Mucosa of stomach (tissue), 1 donor: ENCODE results near the gene PTPRM.

Experiments used
- H3K27me3 ChIP-seq: one replicate; pipeline ENCODE4 v1.7.0; 2013; ENCODE audit warnings: mild to moderate bottlenecking, low read length; ENCODE audit not compliant: control insufficient read depth, insufficient read depth
- H3K36me3 ChIP-seq: one replicate; pipeline ENCODE4 v1.7.0; 2013; ENCODE audit warnings: low read length; ENCODE audit not compliant: control insufficient read depth, insufficient read depth
- H3K4me1 ChIP-seq: one replicate; pipeline ENCODE4 v1.7.0; 2013; ENCODE audit warnings: mild to moderate bottlenecking, low read length; ENCODE audit not compliant: control insufficient read depth, insufficient read depth
- H3K4me3 ChIP-seq: one replicate; pipeline ENCODE4 v1.7.0; 2013; ENCODE audit warnings: low read length
- H3K9ac ChIP-seq: one replicate; pipeline ENCODE4 v1.7.0; 2013; ENCODE audit warnings: mild to moderate bottlenecking, low read length, moderate library complexity
- H3K9me3 ChIP-seq: one replicate; pipeline ENCODE4 v1.7.0; 2013; ENCODE audit warnings: mild to moderate bottlenecking, low read length, moderate library complexity; ENCODE audit not compliant: control insufficient read depth
- donor health status: Pancreatic carcinoma.

The PTPRM gene

DNA sequence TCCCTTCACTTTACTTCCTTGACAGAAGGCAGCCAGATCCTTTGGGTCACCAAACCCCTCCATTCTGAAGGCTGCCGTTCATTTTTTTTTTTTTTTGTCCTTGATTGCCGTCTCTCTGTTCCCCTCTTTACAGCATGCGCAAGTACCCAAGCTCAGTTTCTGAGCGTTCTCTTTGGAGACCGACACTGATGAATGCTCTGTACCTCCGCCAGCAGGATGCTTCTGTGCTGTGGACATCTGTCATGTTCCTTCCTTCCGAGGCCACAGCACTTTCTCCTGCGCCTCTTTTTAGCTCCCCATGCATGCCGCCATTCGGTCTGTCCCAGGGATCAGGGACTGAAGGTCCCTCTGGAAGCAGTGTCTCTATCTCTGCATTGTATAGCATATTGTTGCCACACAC lies 763.5 kb downstream of the PTPRM start:
- Histone ChIP-seq H3K36me3 (no peaks in the 10 kb centered on the region), H3K4me3 (no peak overlapping the region), H3K9ac (no peak overlapping the region), H3K4me1 (peaks cover 5% of the 10 kb centered on the region), H3K9me3 (no peaks in the 10 kb centered on the region), H3K27me3 (no peaks in the 10 kb centered on the region)

DNA sequence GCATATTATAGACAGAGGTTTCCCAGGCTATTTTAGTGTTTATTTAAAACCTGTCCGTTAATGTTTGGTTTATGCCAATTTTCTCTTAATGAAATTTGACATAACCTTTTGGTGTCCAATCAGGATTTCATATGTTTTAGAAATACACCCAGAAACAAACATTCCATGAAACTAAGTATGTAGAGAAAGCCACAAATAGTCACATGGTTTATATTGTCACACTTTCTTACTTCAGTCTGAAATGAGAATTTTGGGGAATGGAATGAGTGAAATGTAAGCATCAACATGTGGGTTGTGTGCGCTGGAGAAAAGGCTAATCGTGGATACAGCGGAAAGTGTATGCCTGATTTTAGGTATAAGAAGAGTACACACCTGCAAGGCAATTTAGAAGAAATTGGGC lies 765.2 kb downstream of the PTPRM start:
- no peak overlapping the region for H3K4me3 ChIP-seq
- H3K4me1 ChIP-seq, result peaks cover 6% of the 10 kb centered on the region
- no peaks in the 10 kb centered on the region for H3K36me3 ChIP-seq
- H3K9me3 ChIP-seq, result no peaks in the 10 kb centered on the region
- H3K27me3 ChIP-seq, result no peaks in the 10 kb centered on the region
- H3K9ac ChIP-seq, result no peak overlapping the region

DNA sequence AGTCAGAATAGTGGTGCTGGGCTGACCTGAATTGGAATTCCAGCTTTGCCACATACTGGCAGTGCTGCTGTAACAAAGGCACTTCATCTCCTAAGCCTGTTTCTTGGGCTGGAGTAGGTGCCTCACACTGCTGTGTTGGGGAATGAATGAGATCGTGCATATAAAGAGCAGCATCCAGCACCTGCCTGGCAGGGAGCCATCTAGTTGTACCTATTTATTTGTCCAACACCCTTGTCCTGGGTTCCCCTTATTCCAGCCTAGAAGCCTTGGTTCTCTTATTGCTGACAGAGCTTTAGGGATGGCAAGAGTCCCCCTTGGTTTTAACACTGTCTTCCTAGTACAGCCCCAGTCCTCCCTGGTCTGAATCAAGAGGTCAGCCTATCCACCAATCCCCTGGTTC lies 766.8 kb downstream of the PTPRM start:
- Histone ChIP-seq H3K9me3 (no peaks in the 10 kb centered on the region), H3K36me3 (no peaks in the 10 kb centered on the region), H3K4me3 (no peak overlapping the region), H3K4me1 (peaks cover 11% of the 10 kb centered on the region), H3K9ac (no peak overlapping the region), H3K27me3 (no peaks in the 10 kb centered on the region)

DNA sequence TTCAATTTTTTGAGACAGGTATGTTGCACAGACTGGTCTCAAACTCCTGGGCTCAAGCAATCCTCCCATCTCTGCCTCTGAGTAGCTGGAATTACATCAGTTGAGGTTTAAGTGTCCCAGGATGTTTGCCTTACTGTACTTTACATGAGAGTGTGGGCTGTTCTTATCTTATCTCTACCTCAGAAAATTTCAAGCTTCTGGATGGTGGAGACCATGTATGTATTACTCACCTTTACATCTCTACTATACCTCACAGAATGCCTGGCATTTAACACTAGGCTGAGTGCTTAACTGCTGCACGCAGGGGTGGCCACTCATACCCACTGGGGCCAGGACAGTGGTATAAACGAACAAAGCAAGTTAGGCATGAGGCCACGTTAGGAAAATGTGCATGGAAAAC lies 770.1 kb downstream of the PTPRM start:
- H3K9me3 ChIP-seq, result no peaks in the 10 kb centered on the region
- no peak overlapping the region for H3K4me3 ChIP-seq
- no peak overlapping the region for H3K9ac ChIP-seq
- H3K4me1 ChIP-seq, result peaks cover 21% of the 10 kb centered on the region
- no peaks in the 10 kb centered on the region for H3K36me3 ChIP-seq
- H3K27me3 ChIP-seq, result no peaks in the 10 kb centered on the region

DNA sequence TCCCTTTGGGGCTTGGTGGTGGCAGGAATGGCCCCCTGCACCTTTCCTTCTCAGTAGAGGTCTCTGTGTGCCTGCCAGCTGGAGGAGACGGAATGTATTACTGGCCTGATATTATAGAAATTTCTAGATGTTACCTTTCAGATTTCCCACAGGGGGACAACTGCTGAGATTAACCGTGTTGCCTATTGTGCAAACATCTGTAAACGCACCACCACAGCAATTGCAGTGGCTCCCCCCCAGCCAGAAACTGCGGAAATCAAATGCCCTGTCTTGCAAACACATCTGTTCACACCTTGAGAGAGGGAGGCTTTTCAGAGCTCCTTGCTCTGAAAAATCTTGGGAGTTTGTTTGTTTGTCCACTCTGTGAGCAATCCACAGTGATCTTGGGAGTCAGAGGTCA lies 772.1 kb downstream of the PTPRM start:
- Histone ChIP-seq H3K27me3 (no peaks in the 10 kb centered on the region), H3K9me3 (no peaks in the 10 kb centered on the region), H3K36me3 (no peaks in the 10 kb centered on the region), H3K4me3 (no peak overlapping the region), H3K9ac (no peak overlapping the region), H3K4me1 (peaks cover 39% of the 10 kb centered on the region)

DNA sequence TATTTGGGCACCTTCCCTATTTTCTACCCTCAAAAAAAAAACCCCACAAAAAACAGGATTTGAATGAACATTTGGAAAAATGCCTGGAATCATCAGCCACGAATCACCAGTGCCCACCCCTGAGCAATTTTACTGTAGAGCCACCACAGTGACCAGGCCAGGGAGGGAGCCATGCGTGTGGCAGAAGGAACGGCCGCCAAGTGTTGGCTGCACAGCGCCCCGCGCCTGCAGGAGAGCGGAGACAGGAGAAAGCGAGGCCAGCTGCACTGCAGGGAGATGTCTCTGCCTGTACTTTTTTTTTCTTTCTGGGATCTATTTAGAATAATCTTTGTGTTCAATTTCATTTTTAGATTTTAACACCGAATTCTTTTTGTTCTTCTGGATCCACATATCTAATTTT lies 772.8 kb downstream of the PTPRM start:
- Histone ChIP-seq H3K27me3 (no peaks in the 10 kb centered on the region), H3K36me3 (no peaks in the 10 kb centered on the region), H3K9ac (no peak overlapping the region), H3K4me1 (peaks cover 39% of the 10 kb centered on the region), H3K9me3 (no peaks in the 10 kb centered on the region), H3K4me3 (no peak overlapping the region)

DNA sequence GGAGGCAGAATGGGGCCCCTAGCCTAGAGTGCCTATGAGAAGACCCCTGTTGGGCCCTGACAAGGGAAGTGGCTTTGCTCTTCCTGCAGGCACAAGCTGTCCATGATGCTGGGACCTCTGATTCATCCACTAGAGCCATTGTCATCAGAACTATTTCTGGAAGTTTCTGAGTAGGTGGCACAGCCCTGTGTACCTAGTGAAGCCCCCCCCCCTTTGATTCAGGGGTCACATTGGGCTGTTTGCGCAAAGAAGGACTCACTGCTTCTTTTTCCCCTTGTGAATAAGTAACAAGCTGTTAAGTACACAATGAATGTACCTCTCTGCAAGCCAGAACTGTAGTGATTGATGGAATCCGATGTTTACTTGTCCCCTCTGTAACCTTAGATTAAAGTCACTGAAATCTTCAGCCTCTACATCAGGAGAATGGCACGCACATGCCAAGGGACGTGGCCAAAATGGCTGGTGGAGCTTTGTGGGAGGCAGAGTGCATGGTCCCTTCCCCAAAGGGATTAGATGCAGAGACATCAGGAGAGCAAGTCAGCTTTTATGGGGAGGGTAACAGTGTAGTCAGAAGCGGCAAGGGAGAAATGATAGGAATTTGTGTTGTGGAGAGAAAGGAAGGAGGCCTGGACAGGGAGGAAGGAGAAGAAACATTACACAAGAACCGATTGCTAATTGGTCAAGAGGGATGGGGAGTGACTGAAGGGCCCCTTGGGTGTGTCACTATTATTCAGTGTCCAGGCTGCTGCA lies 774.5 kb downstream of the PTPRM start:
- Histone ChIP-seq H3K4me1 (peaks cover 39% of the 10 kb centered on the region), H3K27me3 (no peaks in the 10 kb centered on the region), H3K4me3 (no peak overlapping the region), H3K9me3 (no peaks in the 10 kb centered on the region), H3K9ac (no peak overlapping the region), H3K36me3 (no peaks in the 10 kb centered on the region)

DNA sequence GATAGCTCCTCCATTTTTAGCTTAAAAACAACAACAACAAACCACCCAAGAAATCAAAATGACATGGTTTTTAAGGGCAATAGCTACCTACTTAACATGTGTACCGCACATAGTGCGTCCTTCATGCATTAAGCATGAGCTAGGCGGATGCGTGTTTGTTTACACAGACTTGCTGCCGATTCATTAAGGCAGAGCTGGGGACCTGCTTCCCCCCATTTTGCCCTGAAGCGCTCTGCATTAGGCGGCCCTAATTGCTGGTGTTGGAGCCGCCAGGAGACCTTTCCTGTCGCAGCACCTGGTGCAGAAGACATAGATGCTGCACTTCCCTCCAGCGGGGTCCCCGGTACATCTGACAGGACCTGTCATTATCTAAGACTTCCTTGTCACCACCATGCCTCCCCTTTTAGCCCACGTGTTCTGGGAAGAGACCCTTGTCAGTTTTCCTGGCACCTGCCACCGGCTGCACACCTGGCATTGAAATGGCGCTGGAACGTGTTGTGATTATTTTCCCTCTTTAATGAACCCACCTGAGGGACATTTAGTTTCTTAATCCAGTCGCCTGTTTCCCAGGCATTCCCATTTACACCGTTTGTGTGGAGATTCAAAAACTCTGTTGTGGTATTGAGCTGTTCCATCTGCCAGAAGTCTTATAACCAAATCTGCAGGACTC lies 781.1 kb downstream of the PTPRM start:
- no peaks in the 10 kb centered on the region for H3K27me3 ChIP-seq
- no peak overlapping the region for H3K4me3 ChIP-seq
- no peak overlapping the region for H3K9ac ChIP-seq
- peaks cover 9% of the 10 kb centered on the region for H3K4me1 ChIP-seq
- H3K36me3 ChIP-seq, result no peaks in the 10 kb centered on the region
- no peaks in the 10 kb centered on the region for H3K9me3 ChIP-seq

DNA sequence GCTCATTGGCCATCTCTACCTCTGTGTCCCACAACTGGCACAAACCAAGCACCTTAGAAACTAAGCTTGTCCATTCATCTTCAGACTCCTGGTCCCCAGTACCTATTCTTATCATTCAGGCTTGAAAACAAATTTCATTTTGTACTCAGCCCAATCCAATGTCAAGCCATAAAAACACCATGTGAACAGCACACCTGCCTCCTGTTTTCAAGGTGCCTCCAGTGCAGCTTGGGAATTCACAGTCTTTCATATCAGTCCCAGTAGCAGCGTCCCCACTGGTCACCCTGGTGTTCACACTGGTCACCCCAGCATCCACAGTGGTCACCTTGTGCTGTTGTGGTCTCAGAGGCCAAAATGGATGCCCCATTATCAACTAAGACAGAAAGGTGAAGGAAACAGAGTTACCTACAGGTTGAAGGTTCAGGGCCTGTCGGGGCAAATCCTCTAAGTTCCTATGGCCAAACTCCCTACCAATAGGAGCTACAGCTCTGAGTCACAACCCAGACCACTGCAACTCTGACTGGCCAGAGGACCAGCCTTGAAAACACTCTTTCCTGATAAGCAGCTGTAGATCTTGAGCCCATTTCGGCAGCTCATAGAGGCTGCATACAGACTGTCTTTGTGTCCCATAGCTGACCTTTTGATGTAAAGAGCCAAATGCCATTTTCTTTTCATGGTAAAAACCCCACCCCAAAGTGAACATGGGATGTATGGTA lies 782.6 kb downstream of the PTPRM start:
- Histone ChIP-seq H3K27me3 (no peaks in the 10 kb centered on the region), H3K4me3 (no peak overlapping the region), H3K36me3 (no peaks in the 10 kb centered on the region), H3K9me3 (no peaks in the 10 kb centered on the region), H3K9ac (no peak overlapping the region), H3K4me1 (no peaks in the 10 kb centered on the region)

DNA sequence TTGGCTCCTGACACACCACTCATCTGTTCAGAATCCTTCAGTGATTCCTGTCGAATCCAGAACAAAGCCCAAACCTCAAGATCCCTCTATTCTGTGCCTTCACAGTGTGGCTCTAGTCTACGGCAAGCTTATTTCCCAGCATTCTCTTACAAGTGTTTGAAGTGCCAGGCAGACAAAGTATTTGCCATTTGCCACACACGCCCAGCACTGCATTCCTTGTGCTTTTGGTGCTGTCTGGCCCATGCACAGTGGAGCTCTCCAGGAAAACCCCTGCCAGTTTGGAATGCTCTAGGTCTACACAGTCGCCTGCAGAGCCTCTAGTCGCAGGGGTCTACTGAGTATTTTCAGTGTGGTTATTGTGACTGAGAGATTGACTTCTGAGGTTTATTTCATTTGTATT lies 783.5 kb downstream of the PTPRM start:
- Histone ChIP-seq H3K27me3 (no peaks in the 10 kb centered on the region), H3K36me3 (no peaks in the 10 kb centered on the region), H3K9ac (no peak overlapping the region), H3K4me3 (no peak overlapping the region), H3K9me3 (no peaks in the 10 kb centered on the region), H3K4me1 (no peaks in the 10 kb centered on the region)

DNA sequence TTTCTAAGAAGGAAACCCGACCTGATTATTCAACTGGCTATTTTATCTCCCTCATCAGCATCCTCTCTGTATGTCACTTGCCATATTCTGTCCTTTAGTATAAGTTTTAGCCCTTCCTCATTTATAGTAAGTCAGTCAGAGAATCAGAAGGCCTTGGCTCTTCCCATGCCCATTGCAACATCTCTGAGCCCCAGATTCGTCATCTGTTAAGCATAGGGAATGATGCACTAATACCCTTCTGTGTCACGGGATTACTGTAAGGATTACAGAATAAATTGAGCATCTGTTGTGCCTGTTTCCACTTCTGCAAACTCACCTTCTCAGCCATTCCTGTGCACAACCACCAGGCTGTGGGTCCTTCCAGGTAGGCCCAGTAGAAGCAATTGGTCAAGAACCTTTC lies 784.0 kb downstream of the PTPRM start:
- no peak overlapping the region for H3K9ac ChIP-seq
- H3K9me3 ChIP-seq, result no peaks in the 10 kb centered on the region
- H3K36me3 ChIP-seq, result no peaks in the 10 kb centered on the region
- H3K4me3 ChIP-seq, result no peak overlapping the region
- H3K27me3 ChIP-seq, result no peaks in the 10 kb centered on the region
- no peaks in the 10 kb centered on the region for H3K4me1 ChIP-seq

DNA sequence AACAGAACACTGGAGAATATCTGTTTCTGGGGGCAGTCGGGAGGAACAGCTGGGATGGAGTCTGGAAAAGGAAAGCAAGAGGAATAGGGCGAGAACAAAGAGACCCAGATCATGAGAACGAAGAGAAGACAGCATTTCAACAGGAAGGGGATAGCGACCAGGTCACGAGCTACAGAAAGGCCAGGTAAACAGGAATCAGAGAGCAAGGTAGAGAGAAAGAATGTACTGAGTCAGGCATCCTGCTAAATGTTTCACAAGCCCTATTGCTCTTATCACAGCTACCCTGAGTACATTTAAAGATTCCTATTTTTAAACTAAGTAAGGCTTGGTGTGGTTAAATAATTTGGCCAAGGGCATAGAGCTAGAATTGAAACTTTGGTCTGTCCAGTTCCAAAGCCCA lies 787.2 kb downstream of the PTPRM start:
- Histone ChIP-seq H3K9me3 (no peaks in the 10 kb centered on the region), H3K4me1 (no peaks in the 10 kb centered on the region), H3K4me3 (no peak overlapping the region), H3K27me3 (no peaks in the 10 kb centered on the region), H3K9ac (no peak overlapping the region), H3K36me3 (no peaks in the 10 kb centered on the region)
